HL-60/S4 treated with retinoic acid at 250 ng/mL for 4 days and 3 days (cell line): ENCODE results near the gene SECTM1.

Experiments used
- in situ Hi-C: fragments of 300-500 bp; cut with MboI; formaldehyde crosslinking; loops from 2 replicates; pipeline ENCODE4 v1.7.0; 2022; ENCODE audit warnings: low sequenced_read_pairs

Gene SECTM1

GRCh38 chr17:82301916-82302567 lies 31.5 kb downstream of the SECTM1 start:
- in situ Hi-C loops, result no loop called here

GRCh38 chr17:82301300-82301915 lies 32.2 kb downstream of the SECTM1 start:
- in situ Hi-C loops, result no loop called here

GRCh38 chr17:82300707-82301270 lies 32.8 kb downstream of the SECTM1 start:
- in situ Hi-C loops, result no loop called here

GRCh38 chr17:82300228-82300627 lies 33.3 kb downstream of the SECTM1 start:
- in situ Hi-C loops, result no loop called here

- in situ Hi-C loops, result no loop called here
These were observed 34.1 kb downstream of the SECTM1 start for GRCh38 chr17:82299452-82299851.

- in situ Hi-C loops, result no loop called here
These were observed 34.8 kb downstream of the SECTM1 start for GRCh38 chr17:82298538-82299421.

- in situ Hi-C loops, result no loop called here
These were observed 35.6 kb downstream of the SECTM1 start for GRCh38 chr17:82297714-82298537.

- in situ Hi-C loops, result no loop called here
These were observed 36.3 kb downstream of the SECTM1 start for GRCh38 chr17:82297280-82297713.

- in situ Hi-C loops, result no loop called here
These were observed 36.9 kb downstream of the SECTM1 start for GRCh38 chr17:82296511-82297279.

- in situ Hi-C loops, result no loop called here
These were observed 38.1 kb downstream of the SECTM1 start for GRCh38 chr17:82295472-82295814.

- in situ Hi-C loops, result no loop called here
These were observed 39.3 kb downstream of the SECTM1 start for GRCh38 chr17:82294064-82294773.

GRCh38 chr17:82292251-82293154 lies 41.1 kb downstream of the SECTM1 start:
- in situ Hi-C loops, result no loop called here

- in situ Hi-C loops, result no loop called here
These were observed 41.9 kb downstream of the SECTM1 start for GRCh38 chr17:82291582-82292250.

GRCh38 chr17:82287868-82288801 lies 45.4 kb downstream of the SECTM1 start:
- in situ Hi-C loops, result no loop called here

GRCh38 chr17:82287013-82287867 lies 46.3 kb downstream of the SECTM1 start:
- in situ Hi-C loops, result no loop called here

- in situ Hi-C loops, result no loop called here
These were observed 48.4 kb downstream of the SECTM1 start for GRCh38 chr17:82285141-82285540.
